HFFc6 (cell line): ENCODE data around the gene HCAR3. TPM values are rescaled to one million over a fixed set of nuclear protein-coding genes. Genes with fewer than 3 reads are reported as not detected.
A peak's percentile ranks its signal among the peaks of the same experiment; 100 is the strongest.
"Not testable (repeated sequence)": the region's sequence is repeated elsewhere in the genome, so short reads cannot be mapped to it uniquely, and the experiment has no call there.

Experiments used
- DNase-seq: peaks from one replicate; pipeline ENCODE4 v3.0.0-alpha.2; 2018
- H3K27ac Mint-ChIP-seq: 2 replicates; pipeline ENCODE4 v1.8.0; 2020; ENCODE audit warnings: mild to moderate bottlenecking, mixed read lengths
- H3K27me3 Mint-ChIP-seq: 2 replicates; pipeline ENCODE4 v1.8.0; 2021; ENCODE audit warnings: mild to moderate bottlenecking, moderate library complexity, mixed read lengths; ENCODE audit not compliant: insufficient read depth
- H3K36me3 Mint-ChIP-seq: 2 replicates; pipeline ENCODE4 v1.8.0; 2021; ENCODE audit warnings: low read depth, mixed read lengths
- H3K4me1 Mint-ChIP-seq: 2 replicates; pipeline ENCODE4 v1.8.0; 2020; ENCODE audit warnings: low read depth, mixed read lengths
- H3K4me3 Mint-ChIP-seq: 2 replicates; pipeline ENCODE4 v1.8.0; 2020; ENCODE audit warnings: mild to moderate bottlenecking, moderate library complexity, mixed read lengths
- H3K9me3 Mint-ChIP-seq: 2 replicates; pipeline ENCODE4 v1.8.0; 2020; ENCODE audit warnings: mild to moderate bottlenecking, mixed read lengths
- long read RNA-seq: library from polyadenylated mRNA; unstranded; transcript quantifications from one replicate; pipeline ENCODE4 v2.0.0, GENCODE V29; 2019
- total RNA-seq, 6 experiments: library from RNA; stranded (reverse); fragmentation: NEBNext Ultra II Directional; extraction: Animal tissue kit (Norgen Biotek cat#: 25700); gene quantifications; 2 replicates in 1 of 6; 3 replicates in 5 of 6; pipeline ENCODE4 v1.2.3, GENCODE V29; 2021
- TF ChIP-seq, protein P1 (sequence below): fragments of 200-600 bp; sonication (generic); IDR thresholded peaks from 2 replicates; pipeline ENCODE4 v1.5.0; 2021; ENCODE audit warnings: antibody characterized with exemption, mild to moderate bottlenecking

HCAR3 gene
- not detected for total RNA-seq
- long read RNA-seq = 0 reads

DNA sequence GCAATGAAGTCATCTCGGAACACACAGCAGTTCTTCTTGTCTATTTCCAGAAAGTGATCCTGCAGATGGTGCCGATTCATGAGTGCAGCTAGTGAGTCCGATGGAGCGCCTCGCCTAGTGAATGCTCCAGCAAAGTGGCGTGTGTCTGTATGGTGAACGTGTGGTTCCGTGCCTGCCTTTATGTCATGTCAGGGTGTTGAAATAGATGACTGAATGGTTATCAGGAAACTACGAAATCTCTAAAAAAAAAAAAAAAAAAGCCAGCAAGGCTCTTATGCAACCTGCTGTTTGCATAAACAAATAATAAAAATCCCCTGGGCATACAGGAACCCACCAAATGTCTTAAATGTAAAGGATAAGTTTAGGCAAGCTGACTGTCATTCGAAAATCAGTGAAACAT, at the start of gene HCAR3:
Gene HCAR3 (minus strand): TSS at position 154 of the 400 bp plus-strand sequence. CDS start 74 bp downstream, at position 80.
- H3K27me3 Mint-ChIP-seq, H3K36me3 Mint-ChIP-seq, H3K27ac Mint-ChIP-seq, DNase-seq, H3K4me3 Mint-ChIP-seq, H3K9me3 Mint-ChIP-seq: not testable (repeated sequence)
- H3K4me1 Mint-ChIP-seq = peaks cover 14% of the 10 kb centered on the region

DNA sequence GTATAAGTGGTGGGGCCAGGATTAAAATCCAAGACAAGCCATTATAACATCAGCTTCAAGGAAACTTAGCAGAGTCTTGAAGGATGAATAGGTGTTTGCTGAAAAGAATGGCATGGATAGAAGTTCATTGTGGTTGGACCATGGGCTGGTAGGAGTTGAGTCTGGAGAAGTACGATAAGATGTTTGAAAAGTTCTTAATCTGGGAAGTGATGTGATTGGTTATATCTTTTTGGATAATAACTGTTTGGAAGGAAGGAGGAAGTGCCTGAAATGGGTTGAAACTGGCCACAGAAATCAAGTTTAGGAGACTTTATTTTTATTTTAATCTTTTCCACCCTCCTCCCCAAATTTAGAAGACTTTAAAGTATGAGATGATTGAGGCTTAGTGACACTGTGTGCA, 41.0 kb upstream of the HCAR3 start:
- Mint-ChIP-seq H3K36me3 (peaks cover 45% of the 10 kb centered on the region), H3K4me3 (no peak overlapping the region), H3K9me3 (no peaks in the 10 kb centered on the region), H3K4me1 (peaks cover 27% of the 10 kb centered on the region), H3K27me3 (no peaks in the 10 kb centered on the region), H3K27ac (0 out of 2 replicates have a peak overlapping the region, but pooled peaks have one; percentile 9)
- no peak for DNase-seq
- TF ChIP-seq, protein P1, sequence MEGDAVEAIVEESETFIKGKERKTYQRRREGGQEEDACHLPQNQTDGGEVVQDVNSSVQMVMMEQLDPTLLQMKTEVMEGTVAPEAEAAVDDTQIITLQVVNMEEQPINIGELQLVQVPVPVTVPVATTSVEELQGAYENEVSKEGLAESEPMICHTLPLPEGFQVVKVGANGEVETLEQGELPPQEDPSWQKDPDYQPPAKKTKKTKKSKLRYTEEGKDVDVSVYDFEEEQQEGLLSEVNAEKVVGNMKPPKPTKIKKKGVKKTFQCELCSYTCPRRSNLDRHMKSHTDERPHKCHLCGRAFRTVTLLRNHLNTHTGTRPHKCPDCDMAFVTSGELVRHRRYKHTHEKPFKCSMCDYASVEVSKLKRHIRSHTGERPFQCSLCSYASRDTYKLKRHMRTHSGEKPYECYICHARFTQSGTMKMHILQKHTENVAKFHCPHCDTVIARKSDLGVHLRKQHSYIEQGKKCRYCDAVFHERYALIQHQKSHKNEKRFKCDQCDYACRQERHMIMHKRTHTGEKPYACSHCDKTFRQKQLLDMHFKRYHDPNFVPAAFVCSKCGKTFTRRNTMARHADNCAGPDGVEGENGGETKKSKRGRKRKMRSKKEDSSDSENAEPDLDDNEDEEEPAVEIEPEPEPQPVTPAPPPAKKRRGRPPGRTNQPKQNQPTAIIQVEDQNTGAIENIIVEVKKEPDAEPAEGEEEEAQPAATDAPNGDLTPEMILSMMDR = no peak

DNA sequence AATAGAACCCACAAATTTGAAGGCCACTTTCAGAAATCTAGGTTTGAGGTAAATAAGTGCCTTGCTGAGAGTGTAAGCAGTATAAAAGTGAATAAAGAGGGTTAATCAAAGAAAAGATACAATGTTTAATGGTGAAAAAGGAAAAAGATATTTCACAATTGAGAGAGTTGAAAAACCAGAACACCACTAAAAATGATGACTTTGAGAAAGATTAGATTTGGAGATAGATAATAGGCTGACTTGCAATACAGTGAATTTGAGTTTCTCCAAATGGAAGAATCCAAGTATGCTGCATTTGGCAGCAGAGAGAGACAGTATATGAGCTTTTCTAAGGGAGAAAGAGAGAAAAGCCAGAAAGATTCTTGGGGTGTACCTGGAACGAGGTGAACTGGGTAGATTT, 38.2 kb upstream of the HCAR3 start:
- Mint-ChIP-seq H3K4me3 (no peak overlapping the region; the same call in 1 of the 2 replicates), H3K27ac (peak overlapping the region; percentile 45; the same call in 1 of the 2 replicates), H3K4me1 (peaks cover 37% of the 10 kb centered on the region), H3K9me3 (no peaks in the 10 kb centered on the region), H3K27me3 (peaks cover 3% of the 10 kb centered on the region), H3K36me3 (peaks cover 45% of the 10 kb centered on the region)
- no peak for DNase-seq
- TF ChIP-seq, protein P1 = no peak

DNA sequence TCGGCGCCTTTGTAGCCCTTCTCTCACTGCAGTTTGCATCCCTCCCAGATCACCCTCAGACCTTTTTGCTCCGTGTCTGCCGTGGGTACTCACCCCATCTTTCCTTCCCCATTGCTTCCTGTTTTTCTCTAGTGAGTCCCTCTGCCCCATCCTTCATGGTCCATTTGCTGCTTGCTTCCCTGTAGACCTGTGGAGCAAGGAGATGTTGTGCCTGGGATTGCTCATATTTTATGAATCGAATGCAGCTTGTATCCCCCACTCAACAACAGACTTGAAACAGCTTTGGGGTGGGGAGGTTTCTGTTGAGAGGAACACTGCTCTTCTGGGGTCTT, 36.7 kb upstream of the HCAR3 start:
- peaks cover 37% of the 10 kb centered on the region for H3K4me1 Mint-ChIP-seq
- H3K36me3 Mint-ChIP-seq = peaks cover 45% of the 10 kb centered on the region
- peak overlapping the region; percentile 95 for H3K4me3 Mint-ChIP-seq
- H3K27me3 Mint-ChIP-seq = peaks cover 3% of the 10 kb centered on the region
- no peak for DNase-seq
- TF ChIP-seq, protein P1 = no peak
- H3K27ac Mint-ChIP-seq = peak overlapping the region; percentile 81
- no peaks in the 10 kb centered on the region for H3K9me3 Mint-ChIP-seq

DNA sequence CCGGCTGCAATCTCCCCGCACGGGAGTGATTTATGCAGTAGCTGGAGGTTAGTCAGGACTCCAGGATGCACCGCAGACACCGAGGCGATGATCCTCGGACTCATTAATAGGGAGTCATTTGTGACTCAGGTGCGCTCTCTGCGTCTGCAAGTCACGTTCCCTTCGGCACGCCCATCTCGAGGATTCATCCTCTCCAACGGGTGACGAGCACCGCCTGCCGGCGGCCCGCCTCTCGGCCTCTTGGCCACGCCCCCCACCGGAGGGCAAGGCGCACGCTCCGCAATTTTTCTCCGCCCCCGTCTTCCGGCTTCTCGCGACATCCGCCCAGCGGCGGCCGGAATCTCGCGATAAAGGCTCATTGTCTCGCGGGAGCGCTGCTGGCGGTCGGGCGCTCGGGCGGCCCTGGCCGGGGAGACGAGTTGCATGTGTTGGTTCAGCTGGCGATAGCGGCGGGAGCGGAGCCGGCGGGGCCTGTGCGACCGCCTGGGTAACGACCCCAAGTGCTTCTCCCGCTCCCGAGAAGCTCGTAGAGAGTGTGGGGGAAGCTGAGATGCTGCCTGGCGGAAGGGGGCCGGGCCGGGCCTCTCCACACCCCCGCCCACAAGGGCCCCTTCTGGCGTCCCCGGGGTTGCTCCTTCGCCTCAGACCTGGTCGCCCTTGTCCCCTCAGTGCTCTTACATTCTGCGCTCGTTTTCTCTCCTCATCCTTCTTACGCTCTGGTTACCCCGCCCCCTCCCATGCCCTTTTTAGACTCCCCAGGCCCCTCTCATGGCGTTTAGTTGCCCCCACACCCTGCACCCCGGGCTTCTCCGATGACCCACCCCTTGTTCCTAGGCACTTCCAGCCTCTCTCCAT, 36.1 kb upstream of the HCAR3 start, which contains the start of gene DENR:
Gene DENR (plus strand): TSS at position 361 of the 855 bp plus-strand sequence. CDS start 878 bp downstream, outside the sequence.
- H3K4me1 Mint-ChIP-seq = peaks cover 37% of the 10 kb centered on the region
- H3K4me3 Mint-ChIP-seq = peak within 1 kb of the TSS; percentile 95
- peaks cover 42% of the 10 kb centered on the region for H3K36me3 Mint-ChIP-seq
- peaks cover 3% of the 10 kb centered on the region for H3K27me3 Mint-ChIP-seq
- H3K9me3 Mint-ChIP-seq = no peaks in the 10 kb centered on the region
- peak within 1 kb of the TSS; percentile 81 for H3K27ac Mint-ChIP-seq
- TF ChIP-seq, protein P1 = peak; percentile 85
- peak; percentile 99 for DNase-seq

DNA sequence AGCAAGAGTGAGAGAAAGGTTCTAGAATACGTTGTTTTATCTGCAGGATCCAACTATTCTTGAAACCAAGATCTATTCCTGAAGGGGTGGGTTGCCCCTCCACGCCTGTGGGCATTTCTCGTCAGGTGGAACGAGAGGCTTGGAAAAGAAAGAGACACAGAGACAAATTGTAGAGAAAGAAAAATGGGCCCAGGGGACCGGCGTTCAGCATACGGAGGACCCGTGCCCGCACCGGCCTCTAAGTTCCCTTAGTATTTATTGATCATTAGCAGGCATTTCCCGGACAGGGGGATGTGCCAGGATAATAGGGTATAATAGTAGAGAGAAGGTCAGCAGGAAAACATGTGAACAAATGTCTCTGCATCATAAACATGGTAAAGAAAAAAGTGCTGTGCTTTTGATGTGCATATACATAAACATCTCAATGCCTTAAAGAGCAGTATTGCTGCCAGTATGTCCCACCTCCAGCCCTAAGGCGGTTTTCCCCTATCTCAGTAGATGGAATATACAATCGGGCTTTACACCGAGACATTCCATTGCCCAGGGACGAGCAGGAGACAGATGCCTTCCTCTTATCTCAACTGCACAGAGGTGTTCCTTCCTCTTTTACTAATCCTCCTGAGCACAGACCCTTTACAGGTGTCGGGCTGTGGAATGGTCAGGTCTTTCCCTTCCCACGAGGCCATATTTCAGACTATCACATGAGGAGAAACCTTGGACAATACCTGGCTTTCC, 34.3 kb upstream of the HCAR3 start:
- Mint-ChIP-seq H3K27ac (peak overlapping the region; percentile 66; the same call in 1 of the 2 replicates), H3K4me1 (peaks cover 29% of the 10 kb centered on the region), H3K36me3 (peaks cover 26% of the 10 kb centered on the region)
- H3K27me3 Mint-ChIP-seq, H3K9me3 Mint-ChIP-seq, H3K4me3 Mint-ChIP-seq, DNase-seq: not testable (repeated sequence)
